Measurements from ENCODE around the gene STK39. TPM values are rescaled to one million over a fixed set of nuclear protein-coding genes. Genes with fewer than 3 reads are reported as not detected.

Gene STK39
- total and polyA plus RNA-seq, 9 of the 15 experiments (the other 6 are each of a cell fraction or from before 2014, with no cell fraction given) = 0.19 to 0.76 (median 0.51) TPM

DNA sequence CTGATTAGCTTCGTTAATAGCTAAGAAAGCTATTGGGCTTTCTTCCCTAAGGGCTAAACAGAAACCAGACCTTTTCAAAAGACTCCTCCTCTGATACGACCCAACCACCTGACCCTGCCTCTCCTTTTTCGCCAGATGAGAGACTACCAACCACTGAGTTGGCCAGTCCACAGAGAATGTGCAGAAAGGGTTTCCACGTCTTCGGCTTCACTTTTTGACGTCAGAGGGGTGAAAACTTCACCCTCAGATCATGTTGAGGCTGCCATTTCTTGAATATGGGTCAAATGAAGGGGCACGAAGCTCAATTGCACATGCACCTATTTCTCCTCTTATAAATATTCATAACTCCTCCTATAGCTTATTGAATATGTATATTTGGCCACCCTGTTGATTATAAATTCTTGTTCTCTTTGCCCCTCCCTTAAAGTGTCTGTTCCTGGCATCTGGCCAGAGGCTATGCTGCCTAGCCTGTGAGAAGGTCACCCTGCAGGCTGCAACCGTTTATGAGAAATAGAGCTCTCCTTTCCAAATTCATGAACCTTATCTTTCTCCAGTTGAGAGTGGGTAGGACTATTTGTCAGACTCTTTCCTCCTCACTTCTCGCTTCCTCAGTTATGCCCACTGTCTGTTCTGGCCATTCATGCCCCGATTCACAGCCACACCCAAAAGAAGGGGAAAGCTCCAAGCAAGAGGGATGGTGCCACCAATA lies 301.6 kb downstream of the STK39 start (continued):
- TF ChIP-seq, protein P1, sequence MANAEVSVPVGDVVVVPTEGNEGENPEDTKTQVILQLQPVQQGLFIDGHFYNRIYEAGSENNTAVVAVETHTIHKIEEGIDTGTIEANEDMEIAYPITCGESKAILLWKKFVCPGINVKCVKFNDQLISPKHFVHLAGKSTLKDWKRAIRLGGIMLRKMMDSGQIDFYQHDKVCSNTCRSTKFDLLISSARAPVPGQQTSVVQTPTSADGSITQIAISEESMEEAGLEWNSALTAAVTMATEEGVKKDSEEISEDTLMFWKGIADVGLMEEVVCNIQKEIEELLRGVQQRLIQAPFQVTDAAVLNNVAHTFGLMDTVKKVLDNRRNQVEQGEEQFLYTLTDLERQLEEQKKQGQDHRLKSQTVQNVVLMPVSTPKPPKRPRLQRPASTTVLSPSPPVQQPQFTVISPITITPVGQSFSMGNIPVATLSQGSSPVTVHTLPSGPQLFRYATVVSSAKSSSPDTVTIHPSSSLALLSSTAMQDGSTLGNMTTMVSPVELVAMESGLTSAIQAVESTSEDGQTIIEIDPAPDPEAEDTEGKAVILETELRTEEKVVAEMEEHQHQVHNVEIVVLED (CRISPR knock-in tag; IDR thresholded peaks at IDR 0.05) = no peak
- TF ChIP-seq SMARCA4 (IDR thresholded peaks at IDR 0.05) (no peak), HSF4 (CRISPR knock-in tag; IDR thresholded peaks at IDR 0.05; ENCODE audit: borderline replicate concordance) (no peak), NR1H2 (CRISPR knock-in tag; IDR thresholded peaks at IDR 0.05) (0 out of 2 replicates have a peak, but pooled peaks have one; percentile 21), ZNF146 (CRISPR knock-in tag; IDR thresholded peaks at IDR 0.05; ENCODE audit: unreplicated experiment) (no peak), NR2C2 (CRISPR knock-in tag; IDR thresholded peaks at IDR 0.05) (no peak), NR2C2 (tag; IDR thresholded peaks at IDR 0.05) (peak; percentile 28; the same call in 1 of the 2 replicates), ZNF79 (CRISPR knock-in tag; IDR thresholded peaks at IDR 0.05; ENCODE audit: low read depth) (no peak), MAZ (CRISPR knock-in tag; conservative IDR thresholded peaks at IDR 0.05 in 1 of 2, IDR thresholded peaks at IDR 0.05 in 1 of 2) (peak; percentile 15 to 41; a peak in 1 of 4 replicates), RFX5 (IDR thresholded peaks at IDR 0.05; ENCODE audit: low read depth, low read length) (no peak), ZNF445 (CRISPR knock-in tag; IDR thresholded peaks at IDR 0.05; ENCODE audit: low read depth) (no peak), ZEB2 (IDR thresholded peaks at IDR 0.05) (0 out of 2 replicates have a peak, but pooled peaks have one; percentile 23), ZNF717 (CRISPR knock-in tag; IDR thresholded peaks at IDR 0.05) (no peak), EZH2 (IDR thresholded peaks at IDR 0.05; ENCODE audit: borderline replicate concordance, low read depth, low read length) (no peak), TCF7L2 (IDR thresholded peaks at IDR 0.05; ENCODE audit: low read depth, low read length) (no peak), TEAD2 (tag; IDR thresholded peaks at IDR 0.05) (no peak), THRAP3 (IDR thresholded peaks at IDR 0.05; ENCODE audit: borderline replicate concordance) (no peak), BRD4 (IDR thresholded peaks at IDR 0.05) (no peak), LEF1 (IDR thresholded peaks at IDR 0.05) (peak; percentile 7; the same call in 1 of the 2 replicates)
- TF ChIP-seq, protein P2, sequence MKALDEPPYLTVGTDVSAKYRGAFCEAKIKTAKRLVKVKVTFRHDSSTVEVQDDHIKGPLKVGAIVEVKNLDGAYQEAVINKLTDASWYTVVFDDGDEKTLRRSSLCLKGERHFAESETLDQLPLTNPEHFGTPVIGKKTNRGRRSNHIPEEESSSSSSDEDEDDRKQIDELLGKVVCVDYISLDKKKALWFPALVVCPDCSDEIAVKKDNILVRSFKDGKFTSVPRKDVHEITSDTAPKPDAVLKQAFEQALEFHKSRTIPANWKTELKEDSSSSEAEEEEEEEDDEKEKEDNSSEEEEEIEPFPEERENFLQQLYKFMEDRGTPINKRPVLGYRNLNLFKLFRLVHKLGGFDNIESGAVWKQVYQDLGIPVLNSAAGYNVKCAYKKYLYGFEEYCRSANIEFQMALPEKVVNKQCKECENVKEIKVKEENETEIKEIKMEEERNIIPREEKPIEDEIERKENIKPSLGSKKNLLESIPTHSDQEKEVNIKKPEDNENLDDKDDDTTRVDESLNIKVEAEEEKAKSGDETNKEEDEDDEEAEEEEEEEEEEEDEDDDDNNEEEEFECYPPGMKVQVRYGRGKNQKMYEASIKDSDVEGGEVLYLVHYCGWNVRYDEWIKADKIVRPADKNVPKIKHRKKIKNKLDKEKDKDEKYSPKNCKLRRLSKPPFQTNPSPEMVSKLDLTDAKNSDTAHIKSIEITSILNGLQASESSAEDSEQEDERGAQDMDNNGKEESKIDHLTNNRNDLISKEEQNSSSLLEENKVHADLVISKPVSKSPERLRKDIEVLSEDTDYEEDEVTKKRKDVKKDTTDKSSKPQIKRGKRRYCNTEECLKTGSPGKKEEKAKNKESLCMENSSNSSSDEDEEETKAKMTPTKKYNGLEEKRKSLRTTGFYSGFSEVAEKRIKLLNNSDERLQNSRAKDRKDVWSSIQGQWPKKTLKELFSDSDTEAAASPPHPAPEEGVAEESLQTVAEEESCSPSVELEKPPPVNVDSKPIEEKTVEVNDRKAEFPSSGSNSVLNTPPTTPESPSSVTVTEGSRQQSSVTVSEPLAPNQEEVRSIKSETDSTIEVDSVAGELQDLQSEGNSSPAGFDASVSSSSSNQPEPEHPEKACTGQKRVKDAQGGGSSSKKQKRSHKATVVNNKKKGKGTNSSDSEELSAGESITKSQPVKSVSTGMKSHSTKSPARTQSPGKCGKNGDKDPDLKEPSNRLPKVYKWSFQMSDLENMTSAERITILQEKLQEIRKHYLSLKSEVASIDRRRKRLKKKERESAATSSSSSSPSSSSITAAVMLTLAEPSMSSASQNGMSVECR (CRISPR knock-in tag; IDR thresholded peaks at IDR 0.05) = no peak
- TF ChIP-seq, protein P3, sequence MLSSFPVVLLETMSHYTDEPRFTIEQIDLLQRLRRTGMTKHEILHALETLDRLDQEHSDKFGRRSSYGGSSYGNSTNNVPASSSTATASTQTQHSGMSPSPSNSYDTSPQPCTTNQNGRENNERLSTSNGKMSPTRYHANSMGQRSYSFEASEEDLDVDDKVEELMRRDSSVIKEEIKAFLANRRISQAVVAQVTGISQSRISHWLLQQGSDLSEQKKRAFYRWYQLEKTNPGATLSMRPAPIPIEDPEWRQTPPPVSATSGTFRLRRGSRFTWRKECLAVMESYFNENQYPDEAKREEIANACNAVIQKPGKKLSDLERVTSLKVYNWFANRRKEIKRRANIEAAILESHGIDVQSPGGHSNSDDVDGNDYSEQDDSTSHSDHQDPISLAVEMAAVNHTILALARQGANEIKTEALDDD (IDR thresholded peaks at IDR 0.05) = no peak; the same call in 1 of the 2 replicates
- TF ChIP-seq, protein P4, sequence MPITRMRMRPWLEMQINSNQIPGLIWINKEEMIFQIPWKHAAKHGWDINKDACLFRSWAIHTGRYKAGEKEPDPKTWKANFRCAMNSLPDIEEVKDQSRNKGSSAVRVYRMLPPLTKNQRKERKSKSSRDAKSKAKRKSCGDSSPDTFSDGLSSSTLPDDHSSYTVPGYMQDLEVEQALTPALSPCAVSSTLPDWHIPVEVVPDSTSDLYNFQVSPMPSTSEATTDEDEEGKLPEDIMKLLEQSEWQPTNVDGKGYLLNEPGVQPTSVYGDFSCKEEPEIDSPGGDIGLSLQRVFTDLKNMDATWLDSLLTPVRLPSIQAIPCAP (CRISPR knock-in tag; IDR thresholded peaks at IDR 0.05; ENCODE audit: borderline replicate concordance) = no peak

Data from K562 (cell line).